IPS-18a (cell line): ENCODE results near the gene MUC3A.
"Not testable (repeated sequence)": the region's sequence is repeated elsewhere in the genome, so short reads cannot be mapped to it uniquely, and the experiment has no call there.

ENCODE experiments used
- H3K27ac ChIP-seq: one replicate; pipeline ENCODE4 v1.5.1; 2013; ENCODE audit warnings: low read length
- H3K27me3 ChIP-seq: one replicate; pipeline ENCODE4 v1.6.1; 2013; ENCODE audit warnings: mild to moderate bottlenecking, low read length; ENCODE audit not compliant: control insufficient read depth, insufficient read depth
- H3K36me3 ChIP-seq: one replicate; pipeline ENCODE4 v1.6.1; 2013; ENCODE audit warnings: low read depth, low read length; ENCODE audit not compliant: control insufficient read depth
- H3K4me1 ChIP-seq: one replicate; pipeline ENCODE4 v1.6.1; 2013; ENCODE audit warnings: low read depth, low read length; ENCODE audit not compliant: control insufficient read depth
- H3K4me3 ChIP-seq: one replicate; pipeline ENCODE4 v1.5.1; 2013; ENCODE audit warnings: low read length
- H3K9ac ChIP-seq: one replicate; pipeline ENCODE4 v1.6.1; 2013; ENCODE audit warnings: mild to moderate bottlenecking, low read length, moderate library complexity
- H3K9me3 ChIP-seq: one replicate; pipeline ENCODE4 v1.6.1; 2013; ENCODE audit warnings: low read depth, low read length; ENCODE audit not compliant: control insufficient read depth

Gene MUC3A

GRCh38 chr7:100978300-100978699 lies 29.0 kb downstream of the MUC3A start:
- Histone ChIP-seq H3K9ac (no peak overlapping the region), H3K4me3 (no peak overlapping the region), H3K27ac (no peak overlapping the region), H3K9me3 (no peaks in the 10 kb centered on the region), H3K36me3 (no peaks in the 10 kb centered on the region), H3K27me3 (no peaks in the 10 kb centered on the region), H3K4me1 (no peaks in the 10 kb centered on the region)

- Histone ChIP-seq H3K9me3 (no peaks in the 10 kb centered on the region), H3K4me3 (no peak overlapping the region), H3K4me1 (no peaks in the 10 kb centered on the region), H3K27ac (no peak overlapping the region), H3K9ac (no peak overlapping the region), H3K36me3 (no peaks in the 10 kb centered on the region), H3K27me3 (no peaks in the 10 kb centered on the region)
These were observed 34.3 kb downstream of the MUC3A start for GRCh38 chr7:100983451-100984187.

- not testable (repeated sequence) for H3K27ac ChIP-seq, H3K9ac ChIP-seq, H3K4me1 ChIP-seq, H3K4me3 ChIP-seq, H3K36me3 ChIP-seq, H3K9me3 ChIP-seq, H3K27me3 ChIP-seq
These were observed 35.0 kb downstream of the MUC3A start for GRCh38 chr7:100984241-100984918.

GRCh38 chr7:100985033-100985797 lies 35.9 kb downstream of the MUC3A start:
- H3K9ac ChIP-seq, H3K9me3 ChIP-seq, H3K27me3 ChIP-seq, H3K4me3 ChIP-seq, H3K4me1 ChIP-seq, H3K36me3 ChIP-seq, H3K27ac ChIP-seq: not testable (repeated sequence)

GRCh38 chr7:100991631-100992030 lies 42.3 kb downstream of the MUC3A start:
- Histone ChIP-seq H3K27ac (no peak overlapping the region), H3K4me3 (no peak overlapping the region), H3K4me1 (no peaks in the 10 kb centered on the region), H3K9me3 (no peaks in the 10 kb centered on the region), H3K27me3 (no peaks in the 10 kb centered on the region), H3K36me3 (no peaks in the 10 kb centered on the region), H3K9ac (no peak overlapping the region)

- H3K9ac ChIP-seq, H3K9me3 ChIP-seq, H3K36me3 ChIP-seq, H3K27ac ChIP-seq, H3K4me3 ChIP-seq, H3K4me1 ChIP-seq, H3K27me3 ChIP-seq: not testable (repeated sequence)
These were observed 42.9 kb downstream of the MUC3A start for GRCh38 chr7:100992280-100992679.

GRCh38 chr7:100994671-100995070 lies 45.3 kb downstream of the MUC3A start:
- not testable (repeated sequence) for H3K27me3 ChIP-seq, H3K4me3 ChIP-seq, H3K9me3 ChIP-seq, H3K4me1 ChIP-seq, H3K9ac ChIP-seq, H3K36me3 ChIP-seq, H3K27ac ChIP-seq

GRCh38 chr7:100998530-100998929 lies 49.2 kb downstream of the MUC3A start:
- not testable (repeated sequence) for H3K27ac ChIP-seq, H3K9ac ChIP-seq, H3K36me3 ChIP-seq, H3K4me3 ChIP-seq, H3K4me1 ChIP-seq, H3K27me3 ChIP-seq, H3K9me3 ChIP-seq

GRCh38 chr7:100999334-100999733 lies 50.0 kb downstream of the MUC3A start:
- H3K4me1 ChIP-seq, H3K9ac ChIP-seq, H3K27me3 ChIP-seq, H3K36me3 ChIP-seq, H3K4me3 ChIP-seq, H3K9me3 ChIP-seq, H3K27ac ChIP-seq: not testable (repeated sequence)

GRCh38 chr7:101000025-101000424 lies 50.7 kb downstream of the MUC3A start:
- not testable (repeated sequence) for H3K27me3 ChIP-seq

GRCh38 chr7:101002333-101002732 lies 53.0 kb downstream of the MUC3A start:
- H3K27ac ChIP-seq, H3K4me3 ChIP-seq, H3K4me1 ChIP-seq, H3K27me3 ChIP-seq, H3K9me3 ChIP-seq, H3K9ac ChIP-seq, H3K36me3 ChIP-seq: not testable (repeated sequence)

More at GRCh38 chr7:101000025-101000424, 50.7 kb downstream of the MUC3A start:
- H3K4me3 ChIP-seq, H3K4me1 ChIP-seq, H3K36me3 ChIP-seq, H3K27ac ChIP-seq, H3K9ac ChIP-seq, H3K9me3 ChIP-seq: not testable (repeated sequence)
